Measurements from ENCODE around the gene ISOC2.

The ISOC2 gene

GRCh38 chr19:55479451-55480230 is 18.2 kb upstream of the ISOC2 start:
- no peak for DNase-seq (ENCODE audit: low read depth in 1 of 2, low spot score in 1 of 2)

GRCh38 chr19:55479045-55479444 is 17.6 kb upstream of the ISOC2 start:
- DNase-seq (ENCODE audit: low read depth in 1 of 2, low spot score in 1 of 2) = no peak

GRCh38 chr19:55478364-55478763 is 16.9 kb upstream of the ISOC2 start:
- no peak for DNase-seq (ENCODE audit: low read depth in 1 of 2, low spot score in 1 of 2)

- no peak for DNase-seq (ENCODE audit: low read depth in 1 of 2, low spot score in 1 of 2)
Measured at GRCh38 chr19:55477905-55478304, 16.5 kb upstream of the ISOC2 start.

GRCh38 chr19:55476100-55476775 is 14.8 kb upstream of the ISOC2 start, which contains the start of gene ZNF628:
Gene ZNF628, plus strand, starts transcription at chr19:55476617. Its CDS starts 3,294 bp downstream, at chr19:55479911.
- DNase-seq (ENCODE audit: low read depth in 1 of 2, low spot score in 1 of 2) = peak; percentile 96 to 97

- no peak for DNase-seq (ENCODE audit: low read depth in 1 of 2, low spot score in 1 of 2)
Measured at GRCh38 chr19:55474269-55475265, 13.1 kb upstream of the ISOC2 start.

- DNase-seq (ENCODE audit: low read depth in 1 of 2, low spot score in 1 of 2) = no peak
Measured at GRCh38 chr19:55473225-55474012, 12.0 kb upstream of the ISOC2 start.

GRCh38 chr19:55472463-55472862 is 11.0 kb upstream of the ISOC2 start:
- no peak for DNase-seq (ENCODE audit: low read depth in 1 of 2, low spot score in 1 of 2)

- no peak for DNase-seq (ENCODE audit: low read depth in 1 of 2, low spot score in 1 of 2)
Measured at GRCh38 chr19:55471266-55471665, 9.8 kb upstream of the ISOC2 start.

- DNase-seq (ENCODE audit: low read depth in 1 of 2, low spot score in 1 of 2) = no peak
Measured at GRCh38 chr19:55468054-55468393, 6.6 kb upstream of the ISOC2 start.

- peak; percentile 55 to 62 for DNase-seq (ENCODE audit: low read depth in 1 of 2, low spot score in 1 of 2)
Measured at GRCh38 chr19:55467236-55468053, 6.0 kb upstream of the ISOC2 start.

- DNase-seq (ENCODE audit: low read depth in 1 of 2, low spot score in 1 of 2) = no peak
Measured at GRCh38 chr19:55466241-55466614, 4.8 kb upstream of the ISOC2 start.

GRCh38 chr19:55465460-55466240 is 4.2 kb upstream of the ISOC2 start:
- no peak for DNase-seq (ENCODE audit: low read depth in 1 of 2, low spot score in 1 of 2)

GRCh38 chr19:55464662-55465054 is 3.2 kb upstream of the ISOC2 start, which contains the start of gene C19orf85:
Gene C19orf85, minus strand, starts transcription at chr19:55464751. Its CDS starts 197 bp downstream, at chr19:55464554.
- DNase-seq (ENCODE audit: low read depth in 1 of 2, low spot score in 1 of 2) = no peak

- no peak for DNase-seq (ENCODE audit: low read depth in 1 of 2, low spot score in 1 of 2)
Measured at GRCh38 chr19:55464039-55464661, 2.7 kb upstream of the ISOC2 start.

GRCh38 chr19:55463583-55464031 is 2.2 kb upstream of the ISOC2 start:
- DNase-seq (ENCODE audit: low read depth in 1 of 2, low spot score in 1 of 2) = no peak

- no peak for DNase-seq (ENCODE audit: low read depth in 1 of 2, low spot score in 1 of 2)
Measured at GRCh38 chr19:55462722-55463121, 1.3 kb upstream of the ISOC2 start.

- no peak for DNase-seq (ENCODE audit: low read depth in 1 of 2, low spot score in 1 of 2)
Measured at GRCh38 chr19:55461974-55462626, 658 bp upstream of the ISOC2 start.
